GM18502 (cell line): ENCODE results near the gene CLSTN1.
A peak's percentile ranks its signal among the peaks of the same experiment; 100 is the strongest.
"Not testable (repeated sequence)": the region's sequence is repeated elsewhere in the genome, so short reads cannot be mapped to it uniquely, and the experiment has no call there.

Experiments
- ATAC-seq: cut with Tn5 transposase; IDR thresholded peaks from one replicate; pipeline ENCODE4 v1.9.1; 2021; ENCODE audit warnings: mild to moderate bottlenecking; ENCODE audit not compliant: unreplicated experiment, poor library complexity

The CLSTN1 gene

DNA sequence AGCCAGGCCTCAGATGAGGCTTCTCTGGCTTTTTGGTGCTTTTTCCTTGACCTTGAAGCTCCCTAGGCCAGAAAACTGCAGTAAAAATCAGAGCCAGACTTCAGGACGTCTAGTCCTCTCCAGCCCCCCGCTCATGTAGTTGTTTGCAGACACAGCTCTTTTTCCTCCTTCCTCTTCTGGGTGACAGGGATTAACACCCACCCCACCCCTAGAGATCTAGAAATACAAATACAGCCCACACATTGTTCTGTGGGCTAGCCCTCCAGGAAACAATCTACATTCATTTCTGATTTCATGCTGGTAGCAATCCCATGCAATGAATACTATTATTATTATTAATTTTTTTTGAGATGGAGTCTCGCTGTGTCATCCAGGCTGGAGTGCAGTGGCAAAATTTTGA lies 9.9 kb upstream of the CLSTN1 start:
- ATAC-seq, result no peak

DNA sequence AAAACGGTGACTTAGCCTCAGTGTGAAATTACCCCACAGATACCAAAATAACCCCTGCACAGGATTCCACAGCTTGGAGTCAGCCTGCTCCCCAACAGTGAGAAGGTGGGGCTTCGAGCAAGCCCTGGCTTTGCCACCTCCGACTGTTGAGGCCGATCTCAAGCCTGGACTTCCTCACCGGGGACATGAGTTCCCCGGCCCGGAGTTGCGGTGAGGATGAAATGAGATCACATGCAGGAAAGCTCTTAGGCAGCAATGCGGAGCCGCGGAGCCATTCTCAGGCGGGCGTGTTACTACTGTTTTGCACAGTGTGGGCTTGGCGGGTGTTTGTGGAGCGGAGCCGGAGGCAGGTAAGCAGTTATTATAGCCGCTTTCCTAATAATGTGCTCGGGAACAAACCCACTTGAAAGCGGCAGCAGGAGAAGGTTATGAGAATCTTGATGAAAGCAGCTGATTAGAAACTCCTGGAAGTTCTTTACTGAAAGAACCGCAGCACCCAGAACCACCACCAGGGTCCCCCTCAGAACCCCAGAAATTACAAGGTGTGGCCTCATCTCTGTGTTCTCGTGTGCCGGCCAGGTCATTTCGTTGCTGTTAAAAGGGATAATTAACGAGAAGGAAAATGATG lies 3.9 kb upstream of the CLSTN1 start:
- ATAC-seq, result no peak

DNA sequence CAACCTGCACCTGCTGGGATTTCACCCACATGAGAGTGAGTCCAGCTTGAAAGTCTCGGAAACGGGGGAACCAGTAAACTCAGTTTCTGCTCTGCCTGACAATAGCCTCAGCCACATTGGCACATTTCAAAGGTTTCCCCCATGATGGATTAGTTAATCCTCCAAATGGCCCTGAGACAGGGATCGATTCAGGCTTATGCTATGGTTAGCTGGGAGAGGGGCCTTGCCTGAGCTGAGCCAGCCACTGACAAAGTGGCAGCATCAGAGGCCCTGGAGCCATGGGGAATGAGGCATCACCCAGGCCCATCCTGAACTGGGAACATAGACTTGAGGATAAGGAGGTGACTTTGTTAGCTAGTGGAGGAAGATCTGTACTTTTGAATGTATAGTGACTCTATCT lies 2.9 kb upstream of the CLSTN1 start:
- no peak for ATAC-seq

DNA sequence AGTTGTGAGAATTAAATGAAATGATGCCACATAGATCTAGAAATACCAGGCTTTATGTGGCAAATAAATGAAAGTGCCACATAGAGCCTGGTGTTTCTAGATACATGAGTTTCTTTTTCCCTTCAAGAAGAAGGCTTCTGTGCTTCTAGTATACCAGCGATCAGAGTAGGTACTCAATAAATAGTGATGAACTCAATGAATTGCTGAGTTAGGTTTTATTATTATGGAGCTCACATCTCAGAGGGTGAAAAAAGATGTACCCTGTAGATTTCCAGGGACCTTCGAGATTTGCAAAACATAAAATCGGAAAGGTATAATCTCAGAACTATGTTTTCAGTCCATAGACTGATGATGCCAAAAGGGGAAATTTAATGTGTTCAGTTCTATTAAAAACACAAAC lies 2.3 kb upstream of the CLSTN1 start:
- ATAC-seq, result no peak

DNA sequence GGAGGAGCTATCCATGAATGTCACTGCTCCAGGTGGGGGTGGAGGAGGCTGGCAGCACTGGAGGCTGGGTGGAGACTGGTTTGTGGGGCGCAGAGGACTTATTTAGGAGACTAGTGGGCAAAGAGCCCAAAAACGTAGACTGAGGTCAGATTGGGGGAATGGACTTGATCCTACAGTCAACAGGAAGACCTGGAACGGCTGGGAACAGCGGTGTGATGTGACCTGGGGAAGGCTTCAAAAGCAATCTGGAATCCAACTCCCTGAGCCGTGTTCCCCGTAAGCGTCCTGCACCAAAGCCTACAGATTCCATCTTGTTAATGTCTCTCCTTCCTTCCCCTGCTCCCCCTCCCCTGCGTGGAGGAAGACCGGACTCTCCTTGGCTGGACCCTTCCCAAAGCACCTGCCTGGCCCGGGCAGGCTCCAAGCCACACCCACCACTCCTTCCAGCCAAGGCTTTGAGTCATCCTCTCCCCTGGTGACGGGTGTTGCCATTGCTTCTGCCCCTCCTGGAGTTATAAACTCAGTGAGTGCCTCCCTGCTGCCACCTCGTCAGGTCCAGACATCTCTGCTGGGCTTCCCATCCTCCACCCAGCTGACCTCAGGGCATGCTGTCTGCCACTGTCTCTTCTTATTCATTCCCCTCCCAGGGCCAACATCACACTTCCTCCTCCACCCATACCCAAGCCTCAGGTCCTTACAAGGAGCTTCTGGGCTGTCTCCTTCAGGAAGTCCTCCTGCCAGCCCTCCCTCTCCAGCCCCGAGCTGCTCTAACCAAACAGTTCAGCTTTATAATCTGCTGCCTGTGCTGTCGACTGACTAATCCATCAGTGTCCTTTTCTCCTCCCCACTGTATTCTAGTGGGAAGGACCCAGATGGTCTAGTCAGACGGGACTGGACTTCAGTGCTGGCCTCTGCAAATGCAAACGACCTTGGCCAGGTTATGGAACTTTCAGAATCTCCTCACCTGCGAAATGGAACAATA lies 1.6 kb upstream of the CLSTN1 start:
- no peak for ATAC-seq

DNA sequence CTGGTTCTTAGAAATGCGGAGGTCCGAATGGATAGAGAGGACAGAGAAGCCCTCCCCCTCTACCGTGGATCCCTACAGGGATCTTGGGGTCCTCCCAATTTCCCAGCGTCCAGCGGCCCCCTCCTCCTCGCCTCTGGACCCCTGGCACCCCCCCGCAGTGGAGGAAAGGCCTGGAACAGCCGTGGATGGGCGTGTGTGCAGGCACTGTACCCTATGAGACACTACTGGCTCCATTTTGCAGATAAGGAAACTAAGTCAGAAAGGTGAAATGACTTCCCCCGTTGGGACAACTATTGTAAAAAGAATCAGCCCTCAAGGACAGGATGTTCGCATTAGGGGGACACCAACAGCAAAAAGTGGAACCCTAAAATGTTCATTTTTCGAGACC lies 931 bp upstream of the CLSTN1 start:
- ATAC-seq, result no peak

DNA sequence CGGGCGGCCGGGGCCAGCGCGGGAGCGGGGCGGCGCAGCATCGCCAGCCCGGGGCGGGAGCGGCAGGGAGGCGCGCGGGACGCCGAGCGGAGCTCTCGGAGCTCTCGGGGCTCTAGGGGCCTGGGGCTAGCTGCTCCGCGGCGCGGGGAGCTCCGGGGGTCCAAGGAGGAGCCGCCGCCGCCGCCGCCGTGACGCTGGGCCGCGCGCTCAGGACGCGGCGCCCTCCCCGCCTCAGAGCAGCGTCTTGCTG lies 147 bp downstream of the CLSTN1 start:
- ATAC-seq, result no peak

DNA sequence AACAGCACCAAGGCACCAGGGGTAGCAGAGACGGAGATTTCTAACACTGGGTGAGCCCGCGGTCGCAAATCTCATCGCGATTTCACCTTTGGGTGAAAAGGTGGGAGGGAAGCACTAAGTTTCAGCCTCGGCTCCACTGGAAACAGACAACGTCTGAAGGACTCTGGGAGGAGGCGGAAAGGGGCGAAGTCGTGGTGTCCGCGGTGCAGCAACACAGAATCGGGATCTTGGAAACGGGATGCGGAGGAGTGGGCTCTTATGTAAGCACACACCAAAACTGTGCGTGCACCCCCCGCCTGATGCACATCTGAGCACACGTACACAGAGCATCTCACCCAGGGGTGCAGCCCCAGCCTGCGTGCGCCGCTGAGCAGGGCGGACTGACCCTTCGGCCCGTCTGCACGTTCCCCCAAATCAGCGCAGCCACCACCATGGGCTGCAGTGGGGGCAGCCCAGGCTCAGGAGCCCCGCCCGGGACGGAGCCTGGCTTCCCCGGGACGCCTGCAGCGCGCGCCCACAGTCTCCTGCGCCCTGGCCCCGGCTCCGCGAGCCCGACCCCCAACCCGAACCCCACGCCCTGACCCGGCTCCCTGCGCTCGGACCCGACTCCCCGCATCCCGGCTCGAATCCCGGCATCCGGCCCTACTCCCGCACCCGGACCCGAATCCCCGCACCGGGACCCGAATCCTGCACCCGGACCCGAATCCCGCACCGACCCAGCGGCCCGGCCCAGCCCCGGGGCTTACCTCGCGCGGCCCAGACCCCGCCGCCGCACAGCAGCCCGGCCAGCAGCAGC lies 670 bp downstream of the CLSTN1 start:
- peak; percentile 29 for ATAC-seq

DNA sequence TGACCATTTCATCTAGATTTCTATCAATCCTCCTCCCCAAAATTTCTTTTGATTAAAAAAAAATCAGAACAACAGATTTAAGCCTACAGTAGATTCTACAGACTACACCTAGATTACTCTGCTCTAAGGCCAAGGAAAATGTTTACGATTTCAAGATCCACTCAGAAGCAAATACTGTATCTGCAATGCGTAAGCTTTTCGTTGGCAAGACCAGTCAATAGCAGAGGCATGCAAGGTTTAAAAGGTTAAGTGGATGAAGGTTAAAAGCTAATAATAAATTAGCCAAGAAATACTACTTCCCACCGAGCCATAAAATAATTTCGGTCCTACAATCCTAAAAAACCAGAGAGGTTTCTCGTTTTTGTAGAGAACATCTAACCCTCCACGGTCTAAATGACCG lies 1.3 kb downstream of the CLSTN1 start:
- ATAC-seq, result no peak

DNA sequence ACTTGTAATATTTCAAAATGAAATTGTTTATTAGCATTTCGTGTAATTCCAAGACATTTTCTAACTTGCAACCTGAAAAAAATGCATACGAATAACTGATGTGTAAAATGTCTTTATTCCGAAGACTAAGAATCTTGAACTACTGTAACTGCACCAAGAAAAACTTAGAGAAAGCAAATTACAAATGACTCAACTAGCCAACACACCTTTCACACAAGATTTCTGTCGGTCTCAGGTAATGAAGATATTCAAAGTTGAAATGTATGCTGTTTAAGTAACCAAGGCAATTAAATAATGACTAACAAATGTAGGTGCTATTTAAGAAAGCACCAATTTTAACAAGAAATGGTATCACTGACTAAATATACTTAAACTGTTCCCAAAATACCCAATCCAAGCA lies 2.1 kb downstream of the CLSTN1 start:
- ATAC-seq, result no peak

DNA sequence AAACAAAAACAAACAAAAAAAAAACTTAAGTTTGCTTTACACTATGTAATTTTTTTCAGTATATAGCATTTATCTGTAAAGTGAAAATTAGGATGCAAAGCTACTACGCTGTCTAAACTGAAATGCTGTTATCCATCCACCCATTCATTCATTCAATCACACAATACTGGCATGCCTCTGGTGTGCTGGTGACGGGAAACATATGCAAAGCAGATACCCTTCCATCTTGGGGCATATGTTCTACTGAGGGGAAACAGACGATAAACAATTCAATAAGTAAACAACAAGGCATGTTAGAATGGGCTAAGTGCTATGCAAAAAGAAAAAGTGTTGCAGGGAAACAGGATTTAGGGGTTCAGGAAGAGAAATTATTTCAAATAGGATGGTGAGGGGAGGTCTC lies 3.2 kb downstream of the CLSTN1 start:
- no peak for ATAC-seq

DNA sequence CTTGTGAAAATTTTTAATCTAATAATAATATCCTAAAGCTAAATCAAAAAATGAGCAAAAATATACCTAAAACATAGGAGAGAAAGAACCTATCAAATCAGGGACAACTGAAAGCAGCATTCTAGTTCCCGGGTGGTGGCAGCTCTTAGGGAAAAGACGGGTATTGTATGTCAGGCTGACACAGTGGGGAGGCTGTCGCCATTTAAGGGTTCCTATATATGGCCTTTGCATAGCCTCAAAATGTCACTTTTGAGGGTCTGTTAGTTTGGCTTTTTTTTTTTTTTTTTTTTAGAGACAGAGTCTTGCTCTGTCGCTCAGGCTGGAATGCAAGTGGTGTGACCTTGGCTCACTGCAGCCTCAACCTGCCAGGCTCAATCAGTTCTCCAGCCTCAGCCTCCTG lies 6.0 kb downstream of the CLSTN1 start:
- ATAC-seq, result no peak

DNA sequence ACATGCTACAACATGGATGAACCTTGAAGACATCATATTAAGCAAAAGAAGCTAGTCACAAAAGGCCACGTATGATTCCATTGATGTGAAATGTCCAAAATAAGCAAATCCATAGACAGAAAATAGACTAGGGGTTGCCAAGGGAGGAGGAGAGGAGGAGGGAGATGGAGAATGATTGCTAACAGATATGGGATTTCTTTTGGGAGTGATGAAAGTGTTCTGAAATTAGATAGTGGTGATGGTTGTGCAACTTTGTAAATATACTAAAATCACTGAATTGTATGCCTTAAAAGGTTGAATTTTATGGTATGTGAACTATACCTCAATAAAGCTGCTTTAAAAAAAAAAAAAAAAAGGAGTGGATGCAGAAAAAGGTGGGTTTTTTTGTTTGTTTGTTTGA lies 7.6 kb downstream of the CLSTN1 start:
- ATAC-seq, result no peak

DNA sequence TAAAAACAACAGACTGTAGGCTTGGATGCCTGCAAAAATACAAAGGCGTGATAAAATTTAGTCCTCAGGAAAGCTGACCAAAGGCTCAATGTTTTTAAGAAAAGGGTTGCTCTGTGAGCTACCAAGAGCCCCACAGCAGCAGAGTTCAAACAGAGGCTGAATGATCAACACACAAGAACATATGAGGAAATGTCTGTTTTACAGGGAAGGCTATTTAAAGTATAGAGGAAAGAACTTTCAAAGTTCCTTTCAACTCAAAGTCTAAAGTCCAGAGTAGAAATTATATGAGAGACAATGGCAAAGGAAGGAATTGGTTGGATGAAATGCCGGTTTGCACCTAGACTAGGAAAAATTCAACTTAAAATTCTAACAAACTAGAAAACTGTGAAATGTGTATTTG lies 8.6 kb downstream of the CLSTN1 start:
- ATAC-seq, result no peak

DNA sequence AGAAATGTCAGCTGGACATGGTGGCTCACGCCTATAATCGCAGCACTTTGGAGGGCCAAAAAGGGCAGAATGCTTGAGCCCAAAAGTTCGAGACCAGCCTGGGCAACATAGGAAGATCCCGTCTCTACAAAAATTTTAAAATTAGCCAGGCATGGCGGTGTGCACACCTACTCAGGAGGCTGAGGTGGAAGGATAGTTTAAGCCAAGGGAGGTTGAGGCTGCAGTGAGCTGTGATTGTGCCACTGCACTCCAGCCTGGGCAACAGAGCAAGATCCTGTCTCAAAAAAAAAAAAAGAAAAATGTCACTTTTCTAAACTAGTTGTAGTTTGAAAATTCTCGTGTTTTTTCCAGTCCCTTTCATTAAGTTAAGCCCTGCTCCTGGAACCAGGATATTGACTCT lies 9.1 kb downstream of the CLSTN1 start:
- no peak for ATAC-seq

DNA sequence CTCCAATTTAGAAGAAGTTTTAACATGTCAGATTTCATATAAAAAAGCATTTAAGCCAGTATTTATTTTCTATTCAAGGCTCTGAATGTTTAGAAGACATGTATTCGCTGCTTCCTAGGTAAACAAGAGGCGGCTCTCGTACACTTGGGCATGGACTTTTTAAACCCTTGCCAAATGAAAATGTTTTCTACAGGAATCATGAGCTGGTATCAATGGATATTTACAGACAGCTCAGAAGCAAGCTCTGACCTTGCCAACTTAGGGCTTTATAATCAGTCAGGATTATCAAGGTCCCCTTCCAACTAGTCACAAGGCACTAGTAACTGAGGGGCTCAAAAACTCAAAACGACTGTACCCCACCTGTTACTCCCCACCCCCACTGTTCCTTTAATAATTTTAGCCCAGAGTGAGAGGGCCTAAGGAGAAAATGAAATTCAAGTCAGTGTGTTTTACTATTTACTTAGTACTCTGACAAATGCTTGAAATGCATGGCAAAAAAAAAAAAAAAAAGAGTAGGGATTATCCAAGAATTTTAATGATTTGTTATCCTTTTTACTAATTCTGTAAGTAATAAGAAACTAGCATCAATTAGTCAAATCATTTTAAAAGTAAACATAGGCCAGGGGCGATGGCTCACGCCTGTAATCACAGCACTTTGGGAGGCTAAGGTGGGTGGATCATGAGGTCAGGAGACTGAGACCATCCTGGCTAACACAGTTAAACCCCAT lies 12.4 kb downstream of the CLSTN1 start:
- no peak for ATAC-seq

DNA sequence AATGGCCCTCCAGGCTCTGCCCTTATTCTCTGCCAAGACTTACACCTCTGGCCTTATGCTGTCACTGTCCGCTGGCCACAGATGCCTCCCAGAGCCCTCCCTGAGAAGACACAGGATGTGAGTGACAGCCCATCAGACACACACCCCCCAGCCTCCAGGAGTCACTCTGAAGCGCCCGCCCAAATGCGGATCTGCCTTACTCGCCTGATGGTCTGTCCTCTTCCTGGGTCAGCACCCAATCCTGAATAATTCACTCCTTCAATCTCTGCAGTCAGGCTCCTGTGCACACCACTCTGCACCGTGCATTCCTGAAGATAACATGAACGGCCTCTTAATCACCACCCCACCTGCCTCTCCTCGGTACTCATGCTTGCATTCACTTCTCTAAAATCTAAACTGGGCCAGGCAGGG lies 14.7 kb downstream of the CLSTN1 start:
- ATAC-seq, result no peak

DNA sequence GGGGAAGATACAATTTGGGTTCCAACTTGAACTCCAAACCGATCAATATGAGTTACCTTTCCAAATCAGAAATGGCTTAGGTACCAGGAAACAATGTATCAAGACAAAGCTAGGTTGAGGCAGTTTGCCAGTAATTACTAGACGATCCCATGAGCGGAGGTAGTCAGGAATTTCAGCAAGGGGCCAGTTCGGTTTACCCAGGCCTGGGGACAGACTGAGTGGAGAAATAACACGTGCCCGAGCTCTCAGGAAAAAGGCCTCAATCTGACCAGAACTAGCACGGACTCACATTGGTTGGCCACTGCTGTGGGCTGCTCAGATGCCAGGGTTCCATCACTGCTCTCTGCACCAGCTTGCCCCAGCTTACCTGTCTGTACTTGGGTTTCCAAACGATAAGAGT lies 15.3 kb downstream of the CLSTN1 start:
- ATAC-seq, result no peak

DNA sequence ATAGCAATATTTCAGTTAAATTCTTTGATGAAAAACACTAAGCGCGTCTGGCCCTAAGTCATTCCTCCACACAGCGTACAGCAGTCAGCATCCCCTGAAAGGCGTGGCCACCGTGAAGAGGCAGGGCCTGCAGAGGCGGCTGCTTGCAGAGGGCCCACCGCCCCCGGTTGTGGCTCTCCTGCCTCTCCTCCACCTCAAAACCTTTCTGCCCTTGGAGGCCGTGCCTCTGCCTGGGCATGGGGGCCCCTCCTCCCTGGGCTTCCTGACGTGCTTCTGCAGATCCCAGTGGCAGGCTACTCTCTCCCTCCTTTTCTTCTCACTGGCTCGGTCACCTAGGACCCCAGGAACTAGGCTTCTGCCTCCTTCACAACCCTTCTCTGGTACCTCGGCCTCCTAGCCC lies 16.2 kb downstream of the CLSTN1 start:
- ATAC-seq, result no peak

DNA sequence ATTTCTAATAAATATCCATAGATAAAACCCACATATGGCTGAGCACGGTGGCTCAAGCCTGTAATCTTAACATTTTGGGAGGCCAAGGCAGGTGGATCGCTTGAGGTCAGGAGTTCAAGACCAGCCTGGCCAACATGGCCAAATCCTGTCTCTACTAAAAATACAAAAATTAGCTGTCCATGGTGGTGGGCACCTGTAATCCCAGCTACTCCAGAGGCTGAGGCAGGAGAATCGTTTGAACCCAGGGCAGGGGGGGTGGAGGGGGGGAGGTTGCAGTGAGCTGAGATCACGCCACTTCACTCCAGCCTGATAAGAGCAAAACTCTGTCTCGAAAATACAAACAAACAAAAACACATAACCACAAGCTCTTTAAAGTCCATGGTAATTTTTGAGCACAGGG lies 17.8 kb downstream of the CLSTN1 start:
- not testable (repeated sequence) for ATAC-seq

DNA sequence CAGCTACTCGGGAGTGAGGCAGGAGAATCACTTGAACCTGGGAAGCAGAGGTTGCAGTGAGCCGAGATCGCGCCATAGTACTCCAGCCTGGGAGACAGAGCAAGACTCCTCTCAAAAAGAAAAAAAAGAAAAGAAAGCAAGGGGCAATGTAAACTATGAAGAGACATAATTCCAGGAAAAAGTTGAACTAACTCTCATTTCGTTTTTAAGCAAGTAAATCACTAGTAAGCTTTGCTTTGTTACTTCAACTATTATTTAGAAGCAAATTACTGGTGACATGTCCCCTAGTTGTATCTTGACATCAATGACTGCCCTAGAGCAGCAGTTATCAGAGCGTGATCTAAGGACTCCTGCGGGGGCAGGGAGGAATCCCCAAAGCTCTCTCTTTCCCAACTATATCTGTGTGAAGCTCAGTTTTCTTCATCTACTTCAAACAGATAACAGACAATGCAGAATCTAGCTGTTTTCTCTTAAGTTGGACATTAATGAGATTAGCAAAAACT lies 18.7 kb downstream of the CLSTN1 start:
- ATAC-seq, result no peak
